GM12892 (cell line): ENCODE data around the gene PRRX1.

ENCODE experiments used
- DNase-seq: peaks from one replicate; pipeline ENCODE4 v3.0.0; 2011; ENCODE audit not compliant: insufficient read length
- FAIRE-seq: peaks from 2 replicates; lab custom pipeline; 2011; peaks lifted over from hg19 to GRCh38; lab: Jason Lieb, UNC
- POLR2A ChIP-seq: IDR thresholded peaks from 2 replicates; pipeline ENCODE4 v1.6.1; 2011; ENCODE audit warnings: low read depth, low read length, control low read depth
- POLR2AphosphoS5 ChIP-seq: IDR thresholded peaks from 2 replicates; pipeline ENCODE4 v1.6.1; 2011; ENCODE audit warnings: low read depth, low read length, control low read depth
- TAF1 ChIP-seq: IDR thresholded peaks from 2 replicates; pipeline ENCODE4 v1.6.1; 2011; ENCODE audit warnings: low read depth, mild to moderate bottlenecking, control low read depth, low read length, borderline replicate concordance

The PRRX1 gene

GRCh38 chr1:170678027-170678600 is 14.2 kb downstream of the PRRX1 start:
- FAIRE-seq (no peak), DNase-seq (no peak)
- TF ChIP-seq TAF1 = no peak
- no peak for TF ChIP-seq POLR2AphosphoS5
- no peak for TF ChIP-seq POLR2A

GRCh38 chr1:170680428-170680827 is 16.5 kb downstream of the PRRX1 start:
- DNase-seq (no peak), FAIRE-seq (no peak)
- TF ChIP-seq POLR2A (no peak), POLR2AphosphoS5 (no peak), TAF1 (no peak)

GRCh38 chr1:170682169-170682568 is 18.2 kb downstream of the PRRX1 start:
- no peak for FAIRE-seq
- TF ChIP-seq TAF1 (no peak), POLR2A (no peak), POLR2AphosphoS5 (no peak)
- DNase-seq = no peak

GRCh38 chr1:170682809-170683208 is 18.9 kb downstream of the PRRX1 start:
- no peak for TF ChIP-seq TAF1
- FAIRE-seq (no peak), DNase-seq (no peak)

- FAIRE-seq (no peak), DNase-seq (no peak)
- no peak for TF ChIP-seq POLR2A
- no peak for TF ChIP-seq TAF1
- no peak for TF ChIP-seq POLR2AphosphoS5
Observed at GRCh38 chr1:170685166-170685565, 21.2 kb downstream of the PRRX1 start.

GRCh38 chr1:170686291-170686690 is 22.4 kb downstream of the PRRX1 start:
- TF ChIP-seq POLR2A (no peak), TAF1 (no peak), POLR2AphosphoS5 (no peak)
- FAIRE-seq = no peak

GRCh38 chr1:170687621-170688020 is 23.7 kb downstream of the PRRX1 start:
- TF ChIP-seq POLR2AphosphoS5 (no peak), POLR2A (no peak), TAF1 (no peak)
- no peak for DNase-seq
- no peak for FAIRE-seq

More at GRCh38 chr1:170686291-170686690, 22.4 kb downstream of the PRRX1 start:
- no peak for DNase-seq

- no peak for FAIRE-seq
- DNase-seq = no peak
- TF ChIP-seq TAF1 = no peak
- no peak for TF ChIP-seq POLR2A
- TF ChIP-seq POLR2AphosphoS5 = no peak
Observed at GRCh38 chr1:170691258-170691657, 27.3 kb downstream of the PRRX1 start.

- DNase-seq (no peak), FAIRE-seq (no peak)
- TF ChIP-seq TAF1 (no peak), POLR2AphosphoS5 (no peak), POLR2A (no peak)
Observed at GRCh38 chr1:170692866-170693575, 29.1 kb downstream of the PRRX1 start.

- TF ChIP-seq POLR2AphosphoS5 = no peak
- TF ChIP-seq TAF1 = no peak
- no peak for TF ChIP-seq POLR2A
- FAIRE-seq = no peak
- DNase-seq = no peak
Observed at GRCh38 chr1:170694172-170694926, 30.4 kb downstream of the PRRX1 start.

GRCh38 chr1:170695955-170696590 is 32.1 kb downstream of the PRRX1 start:
- TF ChIP-seq POLR2A = no peak
- no peak for DNase-seq
- FAIRE-seq = no peak
